ENCODE data around the gene KBTBD12. TPM values are rescaled to one million over a fixed set of nuclear protein-coding genes. Genes with fewer than 3 reads are reported as not detected.
"Not testable (repeated sequence)": the region's sequence is repeated elsewhere in the genome, so short reads cannot be mapped to it uniquely, and the experiment has no call there.

Gene KBTBD12, protein sequence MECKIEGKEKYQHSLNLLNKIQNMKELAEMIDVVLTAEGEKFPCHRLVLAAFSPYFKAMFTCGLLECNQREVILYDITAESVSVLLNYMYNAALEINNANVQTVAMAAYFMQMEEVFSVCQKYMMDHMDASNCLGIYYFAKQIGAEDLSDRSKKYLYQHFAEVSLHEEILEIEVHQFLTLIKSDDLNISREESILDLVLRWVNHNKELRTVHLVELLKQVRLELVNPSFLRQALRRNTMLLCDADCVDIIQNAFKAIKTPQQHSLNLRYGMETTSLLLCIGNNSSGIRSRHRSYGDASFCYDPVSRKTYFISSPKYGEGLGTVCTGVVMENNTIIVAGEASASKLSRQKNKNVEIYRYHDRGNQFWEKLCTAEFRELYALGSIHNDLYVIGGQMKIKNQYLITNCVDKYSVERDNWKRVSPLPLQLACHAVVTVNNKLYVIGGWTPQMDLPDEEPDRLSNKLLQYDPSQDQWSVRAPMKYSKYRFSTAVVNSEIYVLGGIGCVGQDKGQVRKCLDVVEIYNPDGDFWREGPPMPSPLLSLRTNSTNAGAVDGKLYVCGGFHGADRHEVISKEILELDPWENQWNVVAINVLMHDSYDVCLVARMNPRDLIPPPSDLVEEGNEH
- 1 to 10 TPM; 2.1 to 3.0 TPM for total RNA-seq
- long read RNA-seq, donor 1, partial matches to known transcripts: 0 of 1 reads
- long read RNA-seq, donor 1, other reads (novel, unspliced or antisense): 1 of 1 reads
- long read RNA-seq, donor 2, full-length matches to known transcripts: 2 of 7 reads
- long read RNA-seq, donor 2, partial matches to known transcripts: 2 of 7 reads
- long read RNA-seq, donor 2, other reads (novel, unspliced or antisense): 3 of 7 reads

DNA sequence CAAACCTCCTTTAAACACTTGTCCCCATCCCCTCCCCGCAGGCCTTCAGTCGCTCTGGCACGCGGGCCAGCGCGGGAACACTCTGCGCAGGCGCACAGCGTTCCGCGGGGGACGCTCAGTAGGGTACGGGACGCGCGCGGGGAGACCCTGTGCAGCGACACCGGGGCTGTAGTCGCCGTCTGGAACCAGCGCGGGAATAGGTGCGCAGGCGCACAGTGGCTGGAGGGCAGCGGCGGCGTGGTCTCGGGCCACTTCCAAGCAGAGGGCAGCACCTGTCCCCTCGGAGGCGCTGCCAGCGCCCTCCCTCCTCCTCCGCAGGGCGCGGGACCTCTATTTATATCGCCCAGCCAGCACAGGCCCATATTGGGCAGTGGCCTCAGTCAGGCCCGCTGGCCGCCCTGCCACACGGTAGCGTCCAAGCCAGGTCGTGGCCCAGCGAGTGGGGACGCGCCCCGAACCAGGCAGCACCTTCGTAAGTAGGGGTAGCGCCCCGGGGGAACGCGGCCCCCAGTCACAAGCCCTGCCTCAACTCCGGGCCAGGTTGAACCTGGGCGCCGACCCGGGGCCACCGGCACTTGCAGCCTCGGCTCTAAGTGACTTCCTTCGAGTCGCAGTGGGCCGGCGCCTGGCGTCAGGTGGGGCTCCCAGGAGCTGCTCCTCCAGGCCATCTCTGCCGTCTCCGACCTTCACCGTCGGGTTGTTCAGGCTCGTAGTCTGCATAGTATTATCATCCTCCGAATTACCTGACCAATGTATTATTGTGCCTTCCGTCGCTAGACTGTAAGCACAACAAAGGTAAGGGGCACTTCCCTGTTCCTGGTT lies at the start of gene KBTBD12:
KBTBD12 (plus strand) TSS at position 118 of the 822 bp plus-strand sequence. CDS start 7,830 bp downstream, outside the sequence.
- DNase-seq (ENCODE audit: low spot score): peak; percentile 86

DNA sequence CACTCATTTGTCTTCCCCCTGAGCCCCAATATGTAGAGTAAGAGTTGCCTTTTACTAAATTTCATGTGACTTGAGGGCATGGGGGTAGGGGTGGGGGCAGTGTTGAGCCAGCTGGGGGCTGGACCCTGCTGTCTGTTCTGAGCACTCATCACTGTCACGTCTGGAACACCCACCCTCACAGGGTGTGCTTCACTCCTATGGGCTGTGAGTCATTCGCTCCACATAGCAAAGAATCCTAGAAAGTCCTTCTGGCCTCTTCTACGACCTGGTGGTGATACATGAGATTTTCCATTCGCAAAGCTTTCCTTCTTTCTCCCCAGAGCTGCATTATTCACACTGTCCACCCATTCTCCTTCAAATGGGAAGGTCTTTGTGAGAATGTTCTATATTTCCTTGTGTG lies 49.1 kb upstream of the KBTBD12 start:
- no peak for DNase-seq (ENCODE audit: low spot score)
- intact Hi-C loops (cut with DNase I): no loop called here

More for the DNA sequence above, at the start of gene KBTBD12:
- intact Hi-C loops (cut with DNase I): no loop called here

DNA sequence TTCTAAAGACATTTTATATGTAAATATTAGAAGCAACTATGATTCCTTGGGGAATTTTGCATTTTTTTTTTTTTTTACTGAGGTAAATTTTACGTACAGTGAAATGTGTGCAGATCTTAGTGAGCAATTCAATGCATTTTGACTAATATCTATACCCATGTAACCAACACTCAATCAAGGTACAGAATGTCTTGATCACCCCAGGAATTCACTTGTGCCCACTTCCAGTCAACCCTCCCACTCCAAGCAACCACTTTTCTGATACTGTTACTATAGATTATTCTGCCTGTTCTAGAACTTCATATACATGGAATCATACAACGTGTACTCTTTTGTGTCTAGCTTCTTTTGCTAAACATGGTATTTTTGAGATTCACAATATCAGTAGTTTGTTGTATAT lies 47.6 kb upstream of the KBTBD12 start:
- no peak for DNase-seq (ENCODE audit: low spot score)
- intact Hi-C loops (cut with DNase I): no loop called here

DNA sequence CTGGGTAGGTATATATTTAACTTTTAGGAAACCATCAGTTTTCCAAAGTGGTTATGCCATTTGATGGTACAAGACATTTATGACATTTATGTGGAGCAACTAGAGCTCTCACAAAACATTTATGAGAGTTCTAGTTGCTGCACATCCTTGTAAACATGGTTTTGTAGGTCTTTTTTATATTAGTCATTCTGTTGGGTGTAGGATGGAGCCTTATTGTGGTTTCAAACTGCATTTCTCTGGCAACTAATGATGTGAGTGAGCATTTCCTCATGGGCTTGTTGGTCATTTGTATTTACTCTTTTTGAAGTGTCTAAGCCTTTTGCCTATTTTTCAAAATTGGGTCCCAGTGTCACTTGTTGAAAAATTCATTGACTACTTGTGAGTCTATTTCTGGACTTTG lies 47.0 kb upstream of the KBTBD12 start:
- DNase-seq (ENCODE audit: low spot score): no peak
- intact Hi-C loops (cut with DNase I): no loop called here

DNA sequence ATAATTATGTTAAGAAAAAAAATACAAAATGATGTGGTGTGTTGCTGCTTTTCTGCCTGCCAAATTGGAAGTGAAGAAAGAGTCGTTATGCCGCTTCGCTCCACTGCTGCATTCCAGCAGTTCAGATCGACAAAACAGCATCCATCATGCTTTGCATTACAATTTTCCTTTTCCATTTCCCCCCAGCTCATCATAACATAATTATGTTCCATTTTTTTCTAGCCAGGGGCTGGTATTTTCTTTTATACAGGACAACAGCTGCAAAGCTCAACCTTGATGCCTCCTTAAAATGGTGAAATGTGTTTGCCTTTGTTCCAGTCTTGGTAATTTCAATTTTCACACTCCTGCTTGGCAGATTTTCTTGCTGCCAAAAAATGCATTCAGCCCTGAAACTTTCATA lies 44.9 kb upstream of the KBTBD12 start:
- DNase-seq (ENCODE audit: low spot score): no peak
- intact Hi-C loops (cut with DNase I): no loop called here

DNA sequence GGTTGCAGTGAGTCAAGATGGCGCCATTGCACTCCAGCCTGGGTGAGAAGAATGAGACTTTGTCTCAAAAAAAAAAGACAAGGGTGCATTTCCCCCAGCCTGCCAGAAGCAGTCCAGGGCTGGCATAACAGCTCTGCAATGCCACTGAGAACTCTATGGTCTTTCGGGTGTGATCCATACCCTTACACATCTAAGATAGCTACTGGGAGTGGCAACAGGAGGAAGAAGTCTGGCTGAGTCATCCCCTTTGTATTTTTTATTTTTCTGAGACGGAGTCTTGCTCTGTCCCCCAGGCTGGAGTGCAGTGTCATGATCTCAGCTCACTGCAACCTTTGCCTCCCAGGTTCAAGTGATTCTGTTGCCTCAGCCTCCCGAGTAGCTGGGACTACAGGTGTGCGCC lies 40.9 kb upstream of the KBTBD12 start:
- intact Hi-C loops (cut with DNase I); DNase-seq (ENCODE audit: low spot score): not testable (repeated sequence)

DNA sequence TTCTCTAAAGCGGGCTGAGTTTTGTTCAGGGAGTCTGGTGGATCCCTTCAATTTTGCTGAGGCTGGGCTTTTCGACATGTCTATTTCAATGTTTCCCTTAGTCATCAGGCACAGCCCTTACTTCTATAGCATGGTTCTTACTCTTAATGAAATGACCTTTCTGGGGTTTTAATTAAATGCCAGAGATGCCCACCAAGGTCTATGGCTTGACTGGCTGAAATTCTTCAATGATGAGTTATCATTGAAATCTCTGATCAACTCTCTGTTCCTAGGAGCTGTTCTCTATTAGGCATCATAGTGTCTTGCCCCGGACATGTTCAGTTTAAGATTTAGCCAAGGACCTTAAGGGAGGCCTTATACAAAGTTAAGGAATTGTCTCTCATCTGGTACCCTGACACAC lies 33.4 kb upstream of the KBTBD12 start:
- no peak for DNase-seq (ENCODE audit: low spot score)
- intact Hi-C loops (cut with DNase I): no loop called here

DNA sequence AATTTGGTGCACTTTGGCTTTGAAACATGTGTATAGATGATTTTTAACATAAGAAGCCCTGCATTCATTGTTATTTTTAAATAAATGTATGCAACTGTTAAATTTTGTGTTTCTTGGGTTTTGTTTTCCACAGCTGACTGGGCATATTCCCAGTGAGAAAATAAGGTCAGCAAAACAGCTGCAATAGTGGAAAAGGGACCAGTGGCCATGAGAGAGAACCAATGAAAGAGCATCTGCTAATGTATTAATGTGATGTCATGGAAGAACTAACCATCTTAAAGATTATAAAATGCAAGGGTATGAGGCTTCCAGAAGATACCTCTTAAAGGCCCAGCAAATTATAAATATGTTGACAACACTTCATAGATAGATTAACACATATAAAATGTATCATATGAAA lies 31.0 kb upstream of the KBTBD12 start:
- DNase-seq (ENCODE audit: low spot score): no peak
- intact Hi-C loops (cut with DNase I): no loop called here

DNA sequence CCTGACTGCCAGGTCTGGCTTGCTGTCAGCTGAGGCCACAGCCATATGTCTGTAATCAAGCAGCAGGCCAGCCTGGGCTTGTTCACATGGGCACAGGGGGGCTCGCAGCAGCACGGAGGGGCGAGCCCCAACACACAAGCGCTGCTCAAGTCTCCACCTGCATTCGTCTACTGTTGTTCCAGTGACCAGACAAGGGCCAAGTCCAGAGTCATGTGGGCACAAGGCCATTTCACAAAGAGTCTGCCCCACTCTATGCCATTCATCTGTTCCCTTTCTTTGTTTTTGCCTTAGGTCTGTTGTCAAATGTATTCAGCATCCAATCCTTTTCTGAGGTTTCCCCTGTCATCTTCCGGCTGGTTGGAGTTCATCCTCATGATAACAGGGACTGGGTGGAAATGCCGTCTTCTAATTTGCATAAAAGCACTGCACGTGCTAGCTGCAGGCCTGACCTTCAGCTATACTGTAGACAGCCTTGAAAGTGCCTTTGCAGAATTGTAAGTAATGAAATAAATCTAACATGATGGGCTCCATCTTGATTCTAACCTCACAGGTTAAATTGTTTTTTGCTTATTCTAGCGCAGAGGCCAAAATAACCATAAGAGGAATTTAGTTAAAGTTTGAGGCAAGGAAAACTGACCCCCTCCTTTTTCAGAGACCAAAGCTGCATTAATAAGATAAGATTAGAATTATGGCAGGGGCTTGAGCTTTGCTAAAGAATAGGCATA lies 28.6 kb upstream of the KBTBD12 start:
- intact Hi-C loops (cut with DNase I): no loop called here
- no peak for DNase-seq (ENCODE audit: low spot score)

DNA sequence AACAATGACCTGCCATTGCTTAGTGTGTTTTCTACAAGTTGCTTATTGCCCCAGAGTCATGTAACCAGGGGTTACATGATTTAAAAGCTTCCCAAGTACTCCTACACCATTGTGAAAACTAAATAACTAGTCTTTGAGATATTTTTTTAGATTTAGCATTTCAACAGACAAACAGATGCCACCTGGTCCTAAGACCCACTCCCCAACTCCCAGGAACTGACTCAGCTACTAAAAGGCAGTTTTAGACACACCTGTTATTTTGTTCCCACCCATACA lies 28.1 kb upstream of the KBTBD12 start:
- DNase-seq (ENCODE audit: low spot score): no peak
- intact Hi-C loops (cut with DNase I): no loop called here

DNA sequence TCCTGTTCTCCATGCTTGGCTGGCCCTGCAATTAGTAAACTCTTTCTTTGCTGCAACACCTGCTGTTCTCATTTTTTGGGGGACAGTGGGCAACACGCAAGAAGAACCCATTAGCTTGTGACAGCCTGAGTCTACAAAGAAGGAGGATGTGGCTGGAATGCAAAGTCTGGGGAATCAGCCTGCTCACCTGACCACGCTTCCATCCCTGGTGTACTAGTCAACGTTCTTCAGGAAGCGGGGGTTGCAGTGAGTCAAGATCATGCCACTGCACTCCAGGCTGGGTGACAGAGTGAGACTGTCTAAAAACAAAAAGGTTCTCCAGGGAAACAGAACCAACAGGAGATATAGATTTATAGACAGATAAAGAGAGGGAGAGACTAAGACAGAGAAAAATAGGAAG lies 27.7 kb upstream of the KBTBD12 start:
- intact Hi-C loops (cut with DNase I): no loop called here
- DNase-seq (ENCODE audit: low spot score): no peak

DNA sequence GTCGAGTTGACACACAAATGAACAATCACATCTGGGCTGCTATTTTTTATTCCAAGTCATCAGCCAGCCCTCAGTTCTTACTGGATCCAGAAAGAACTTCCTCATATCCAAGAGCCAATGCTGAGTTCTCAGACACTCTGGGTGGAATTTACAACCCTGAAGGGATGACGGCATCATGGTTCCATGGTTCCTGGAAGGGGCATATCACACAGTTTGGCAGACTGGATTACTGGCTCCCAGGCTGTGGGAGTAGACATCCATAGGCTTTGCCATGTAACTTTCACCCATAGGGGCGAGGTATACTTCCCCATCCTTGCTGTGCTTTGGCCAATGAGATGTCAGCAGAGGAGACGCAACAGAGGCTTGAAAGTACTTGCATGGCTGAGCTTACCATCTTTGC lies 26.9 kb upstream of the KBTBD12 start:
- intact Hi-C loops (cut with DNase I): no loop called here
- DNase-seq (ENCODE audit: low spot score): no peak

DNA sequence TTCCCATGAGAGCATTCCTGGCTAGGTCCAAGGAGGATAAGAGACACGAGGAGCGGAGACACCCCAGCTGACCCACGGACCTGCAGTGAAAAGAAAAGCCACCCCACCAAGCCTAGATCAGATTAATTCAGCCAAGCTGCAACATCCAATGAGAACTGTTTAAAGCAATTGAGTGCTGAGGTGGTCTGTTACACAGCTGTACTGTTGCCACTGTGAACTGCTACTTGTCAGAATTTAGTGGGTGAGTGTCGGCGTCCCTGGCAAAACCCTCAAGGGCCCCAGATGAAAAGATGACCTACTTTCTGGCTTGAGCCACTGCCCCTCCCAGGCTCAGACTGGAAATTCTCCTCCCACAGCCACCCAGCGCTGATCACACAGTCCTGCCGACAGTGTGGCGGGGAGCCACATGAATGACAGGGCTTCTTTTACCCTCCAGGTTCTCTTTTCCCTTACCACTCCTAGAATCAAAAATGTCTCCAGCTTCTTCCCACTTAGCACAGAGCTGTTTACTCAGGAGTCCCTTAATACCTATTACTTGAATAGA lies 26.4 kb upstream of the KBTBD12 start:
- intact Hi-C loops (cut with DNase I): no loop called here
- DNase-seq (ENCODE audit: low spot score): peak; percentile 89

DNA sequence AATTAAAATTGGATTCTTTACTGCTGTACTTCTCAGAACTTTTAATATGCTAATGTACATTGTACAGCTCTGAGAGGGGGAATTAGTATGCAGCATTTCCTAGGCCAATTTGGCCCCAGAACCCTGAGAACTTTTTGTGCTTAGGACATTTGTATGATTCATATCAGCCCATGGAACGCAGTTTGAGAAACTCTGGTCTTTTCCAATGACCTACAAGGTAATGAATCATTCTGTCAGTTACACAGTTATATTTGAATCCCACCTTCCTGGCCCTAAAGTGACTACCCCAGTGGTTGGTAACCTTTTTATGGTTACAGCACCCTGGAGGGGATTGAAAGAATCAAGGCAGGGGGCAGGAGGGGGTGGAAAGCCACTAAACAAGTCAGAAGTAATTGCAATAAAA lies 25.6 kb upstream of the KBTBD12 start:
- intact Hi-C loops (cut with DNase I): no loop called here
- DNase-seq (ENCODE audit: low spot score): no peak

DNA sequence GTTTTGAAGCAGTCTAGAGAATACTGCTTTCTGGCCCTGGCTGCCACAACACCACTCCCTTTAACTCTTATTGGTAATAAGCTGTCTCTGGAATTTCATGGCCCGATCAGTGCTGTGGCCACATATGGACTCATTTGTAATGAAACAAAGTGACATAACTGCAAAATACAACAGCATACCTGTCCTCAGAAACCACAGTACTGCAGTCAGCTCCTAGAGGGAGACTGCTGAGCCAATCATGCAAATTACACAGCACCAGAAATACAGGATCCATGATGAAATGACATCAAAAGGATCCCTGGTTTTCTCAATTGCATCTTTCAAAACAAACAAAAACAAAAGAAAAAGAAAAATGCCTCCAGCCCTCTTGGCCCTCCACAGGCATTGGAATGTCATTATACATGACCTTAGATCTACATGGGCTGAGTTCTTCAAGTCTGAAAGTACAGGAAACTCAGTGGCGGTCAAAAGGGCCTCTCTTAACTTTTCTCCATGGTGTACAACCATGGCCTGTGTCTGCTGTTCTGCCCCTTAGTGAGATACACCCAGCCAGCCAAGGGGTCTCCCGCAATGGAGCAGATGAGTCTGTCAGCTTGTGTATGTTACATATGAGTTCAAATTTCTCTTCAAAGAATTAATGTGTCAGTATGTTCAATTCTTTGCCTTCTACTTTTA lies 24.9 kb upstream of the KBTBD12 start:
- intact Hi-C loops (cut with DNase I): no loop called here
- DNase-seq (ENCODE audit: low spot score): no peak

DNA sequence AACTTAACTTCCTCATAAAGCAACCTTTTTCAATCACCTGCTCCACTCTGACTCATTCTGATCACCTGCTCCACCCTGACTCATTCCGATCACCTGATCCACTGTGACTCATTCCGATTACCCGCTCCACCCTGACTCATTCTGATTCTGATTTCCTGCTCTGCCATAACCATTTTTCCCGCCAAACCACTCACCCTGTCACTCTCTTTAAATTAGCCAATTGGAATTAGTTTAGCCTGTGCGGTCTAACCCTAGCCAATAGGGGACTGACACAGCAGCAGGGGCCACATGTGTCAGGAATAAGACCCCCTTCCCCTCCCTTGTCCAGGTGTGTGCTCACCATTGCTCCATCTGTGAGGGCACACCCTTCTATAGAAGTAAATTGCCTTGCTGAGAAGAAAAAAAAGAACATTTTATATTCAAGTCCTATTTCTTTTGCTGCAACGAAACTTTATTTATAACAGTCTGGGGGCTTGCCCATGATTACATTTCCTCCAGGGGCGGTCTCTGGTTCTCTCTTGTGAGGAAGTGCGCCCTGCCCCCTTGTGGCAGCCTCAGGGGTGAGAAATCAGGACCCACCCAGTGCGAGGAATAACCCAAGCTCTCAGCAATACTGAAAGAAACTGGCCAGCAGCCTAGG lies 24.3 kb upstream of the KBTBD12 start:
- intact Hi-C loops (cut with DNase I); DNase-seq (ENCODE audit: low spot score): not testable (repeated sequence)

DNA sequence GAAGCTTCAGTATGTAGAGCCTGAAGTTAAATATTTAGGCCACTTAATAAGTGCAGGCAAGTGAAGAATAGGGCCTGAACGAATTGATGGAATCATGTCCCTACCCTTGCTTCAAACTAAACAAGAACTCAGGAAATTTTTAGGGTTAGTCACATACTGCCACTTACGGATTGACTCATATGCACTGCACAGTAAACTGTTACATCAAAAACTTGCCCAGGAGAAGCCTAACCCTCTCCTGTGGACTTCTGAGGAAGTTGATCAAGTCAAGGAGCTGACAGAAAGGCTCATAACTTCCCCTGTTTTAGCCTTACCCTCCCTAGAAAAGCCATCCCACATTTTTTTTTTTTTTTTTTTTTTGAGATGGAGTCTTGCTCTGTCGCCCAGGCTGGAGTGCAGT lies 20.6 kb upstream of the KBTBD12 start:
- no peak for DNase-seq (ENCODE audit: low spot score)
- intact Hi-C loops (cut with DNase I): no loop called here

DNA sequence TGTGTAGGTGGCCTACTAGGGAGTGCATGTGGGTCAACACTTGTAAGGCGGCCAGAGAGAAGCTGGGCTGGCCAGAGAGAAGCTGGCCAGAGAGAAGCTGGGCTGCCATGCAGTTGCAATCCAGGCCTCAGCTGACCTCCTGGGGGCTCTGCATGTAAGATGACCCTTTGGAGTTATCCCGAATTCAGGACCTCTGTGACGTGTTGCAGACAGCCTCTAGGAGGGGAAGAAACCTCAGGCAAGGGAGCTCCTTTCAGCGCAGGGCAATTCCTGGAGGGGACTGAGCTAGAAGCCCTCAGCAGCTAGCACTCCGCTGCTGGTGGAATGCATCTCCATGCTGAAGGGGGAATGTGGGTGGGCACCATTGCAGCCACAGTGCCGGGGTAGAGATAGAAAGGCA lies 15.8 kb upstream of the KBTBD12 start:
- intact Hi-C loops (cut with DNase I): no loop called here
- no peak for DNase-seq (ENCODE audit: low spot score)
